ENCODE measurements around the gene GUCA1A.

GUCA1A gene

GRCh38 chr6:42173101-42173500 lies at the start of gene GUCA1A:
Gene GUCA1A, plus strand, starts transcription at chr6:42173364. Its CDS starts 250 bp downstream, at chr6:42173614.
- H3K27ac ChIP-seq: no peak within 1 kb of the TSS
- no peak for TF ChIP-seq CTCF (conservative IDR thresholded peaks at IDR 0.05)

GRCh38 chr6:42123379-42124103 lies 49.6 kb upstream of the GUCA1A start:
- no peak for TF ChIP-seq CTCF (conservative IDR thresholded peaks at IDR 0.05)
- no peak overlapping the region for H3K27ac ChIP-seq

GRCh38 chr6:42124223-42124836 lies 48.8 kb upstream of the GUCA1A start:
- TF ChIP-seq CTCF (conservative IDR thresholded peaks at IDR 0.05): no peak
- no peak overlapping the region for H3K27ac ChIP-seq

GRCh38 chr6:42125231-42125630 lies 47.9 kb upstream of the GUCA1A start:
- H3K27ac ChIP-seq: no peak overlapping the region
- TF ChIP-seq CTCF (conservative IDR thresholded peaks at IDR 0.05): no peak

- TF ChIP-seq CTCF (conservative IDR thresholded peaks at IDR 0.05): no peak
- no peak overlapping the region for H3K27ac ChIP-seq
These were observed 47.5 kb upstream of the GUCA1A start for GRCh38 chr6:42125663-42126062.

- H3K27ac ChIP-seq: no peak overlapping the region
- TF ChIP-seq CTCF (conservative IDR thresholded peaks at IDR 0.05): no peak
These were observed 44.5 kb upstream of the GUCA1A start for GRCh38 chr6:42128460-42129359.

GRCh38 chr6:42129360-42129676 lies 43.8 kb upstream of the GUCA1A start:
- H3K27ac ChIP-seq: no peak overlapping the region
- TF ChIP-seq CTCF (conservative IDR thresholded peaks at IDR 0.05): no peak

Data from VCaP (cell line).